Astrocyte of the hippocampus (primary cell): ENCODE measurements around the gene EIF2S1.
A peak's percentile ranks its signal among the peaks of the same experiment; 100 is the strongest.
"Not testable (repeated sequence)": the region's sequence is repeated elsewhere in the genome, so short reads cannot be mapped to it uniquely, and the experiment has no call there.

Experiments used
- DNase-seq: peaks from one replicate; pipeline ENCODE4 v3.0.0; 2011; ENCODE audit warnings: low read depth, low spot score

EIF2S1 gene

GRCh38 chr14:67359775-67360469 lies at the start of gene EIF2S1, which contains the start of gene ATP6V1D:
EIF2S1 (plus strand) TSS chr14:67360328; CDS start chr14:67364768, 4,440 bp downstream.
ATP6V1D (minus strand) TSS chr14:67359804; CDS start chr14:67359698, 106 bp downstream.
- peak; percentile 100 for DNase-seq

GRCh38 chr14:67311868-67312267 lies 48.3 kb upstream of the EIF2S1 start:
- no peak for DNase-seq

GRCh38 chr14:67313153-67313552 lies 47.0 kb upstream of the EIF2S1 start:
- DNase-seq = no peak

GRCh38 chr14:67317822-67318221 lies 42.3 kb upstream of the EIF2S1 start:
- no peak for DNase-seq

GRCh38 chr14:67319142-67319541 lies 41.0 kb upstream of the EIF2S1 start:
- DNase-seq = peak; percentile 18

- not testable (repeated sequence) for DNase-seq
Measured at GRCh38 chr14:67329666-67330065, 30.5 kb upstream of the EIF2S1 start.

- DNase-seq = peak; percentile 53
Measured at GRCh38 chr14:67331368-67332125, 28.6 kb upstream of the EIF2S1 start.

GRCh38 chr14:67332468-67332867 lies 27.7 kb upstream of the EIF2S1 start:
- DNase-seq = no peak

- DNase-seq = peak; percentile 32
Measured at GRCh38 chr14:67335781-67336180, 24.3 kb upstream of the EIF2S1 start.

- not testable (repeated sequence) for DNase-seq
Measured at GRCh38 chr14:67341231-67341630, 18.9 kb upstream of the EIF2S1 start.

GRCh38 chr14:67343601-67344230 lies 16.4 kb upstream of the EIF2S1 start:
- DNase-seq = no peak

- no peak for DNase-seq
Measured at GRCh38 chr14:67345583-67345982, 14.5 kb upstream of the EIF2S1 start.

- DNase-seq = no peak
Measured at GRCh38 chr14:67352055-67352454, 8.1 kb upstream of the EIF2S1 start.

GRCh38 chr14:67357186-67357968 lies 2.8 kb upstream of the EIF2S1 start:
- no peak for DNase-seq

- DNase-seq = no peak
Measured at GRCh38 chr14:67357969-67358354, 2.2 kb upstream of the EIF2S1 start.

GRCh38 chr14:67358924-67359774 lies 979 bp upstream of the EIF2S1 start:
- DNase-seq = peak; percentile 75

GRCh38 chr14:67360470-67361206 lies 510 bp downstream of the EIF2S1 start:
- DNase-seq = no peak

GRCh38 chr14:67365476-67365875 lies 5.3 kb downstream of the EIF2S1 start:
- no peak for DNase-seq

GRCh38 chr14:67370830-67371229 lies 10.7 kb downstream of the EIF2S1 start:
- no peak for DNase-seq
